HCT116 (cell line): ENCODE measurements around the gene AQP4.

ENCODE experiments used
- ATF3 ChIP-seq: IDR thresholded peaks from 2 replicates; pipeline ENCODE4 v1.6.1; 2012
- CBX3 ChIP-seq: IDR thresholded peaks from 2 replicates; pipeline ENCODE4 v1.6.1; 2012; ENCODE audit warnings: low read depth
- CEBPB ChIP-seq: IDR thresholded peaks from 2 replicates; pipeline ENCODE4 v1.6.1; 2012; ENCODE audit warnings: low read depth
- CTCF ChIP-seq, 3 experiments: fragments of 200-600 bp in 1 of 3; sonication (generic) in 1 of 3; IDR thresholded peaks in 2 of 3; conservative IDR thresholded peaks in 1 of 3; 2 replicates each; pipeline ENCODE4 v1.5.1; 2012 to 2017; ENCODE audit warnings: low read depth in 2 of 3, low read length in 2 of 3, antibody characterized with exemption in 1 of 3, borderline replicate concordance in 1 of 3, control low read depth in 1 of 3, mild to moderate bottlenecking in 1 of 3, mixed read lengths in 1 of 3, mixed run types in 1 of 3, moderate library complexity in 1 of 3; ENCODE audit not compliant: insufficient read depth in 1 of 3
- ELF1 ChIP-seq: IDR thresholded peaks from 2 replicates; pipeline ENCODE4 v1.6.1; 2012; ENCODE audit warnings: low read depth, borderline replicate concordance
- EZH2phosphoT487 ChIP-seq: fragments of 200-600 bp; IDR thresholded peaks from 2 replicates; pipeline ENCODE4 v1.6.1; 2018; ENCODE audit warnings: antibody characterized with exemption, borderline replicate concordance
- FOSL1 ChIP-seq: IDR thresholded peaks from 2 replicates; pipeline ENCODE4 v1.6.1; 2012; ENCODE audit warnings: low read depth
- JUND ChIP-seq: IDR thresholded peaks from 2 replicates; pipeline ENCODE4 v1.6.1; 2012
- MAX ChIP-seq: IDR thresholded peaks from 2 replicates; pipeline ENCODE4 v1.6.1; 2012
- POLR2A ChIP-seq: IDR thresholded peaks from 2 replicates; pipeline ENCODE4 v1.7.0; 2011; ENCODE audit warnings: borderline replicate concordance; ENCODE audit not compliant: insufficient read depth, insufficient read length; ENCODE audit errors: extremely low read depth
- RAD21 ChIP-seq: IDR thresholded peaks from 2 replicates; pipeline ENCODE4 v1.6.1; 2012; ENCODE audit warnings: low read depth, mild to moderate bottlenecking
- ZBTB33 ChIP-seq: IDR thresholded peaks from 2 replicates; pipeline ENCODE4 v1.6.1; 2011; ENCODE audit warnings: mild to moderate bottlenecking, low read length, moderate library complexity; ENCODE audit not compliant: insufficient replicate concordance; ENCODE audit errors: extremely low read depth

GRCh38 chr18:26863921-26864497 is 1.5 kb downstream of the AQP4 start:
- no peak for TF ChIP-seq CTCF (IDR thresholded peaks at IDR 0.05 in 2 of 3, conservative IDR thresholded peaks at IDR 0.05 in 1 of 3; ENCODE audit: borderline replicate concordance in 1 of 3, insufficient read depth in 1 of 3, low read depth in 2 of 3, low read length in 2 of 3)
- TF ChIP-seq CBX3, result no peak
- no peak for TF ChIP-seq RAD21
- no peak for TF ChIP-seq MAX
- no peak for TF ChIP-seq FOSL1
- TF ChIP-seq POLR2A, result no peak
- no peak for TF ChIP-seq EZH2phosphoT487
- no peak for TF ChIP-seq ELF1
- TF ChIP-seq ZBTB33, result no peak
- TF ChIP-seq JUND, result no peak
- no peak for TF ChIP-seq CEBPB
- TF ChIP-seq ATF3, result no peak
